Stimulated activated naive B cell treated with anti-CD40 and anti-IgM and Interleukin-4, amounts not matched to agents 10 μg/mL and 1 μg/mL and 100 μg/mL, for 72 hours (primary cell): ENCODE data around the gene AARS1.
"Not testable (repeated sequence)": the region's sequence is repeated elsewhere in the genome, so short reads cannot be mapped to it uniquely, and the experiment has no call there.

Source experiments
- ATAC-seq, 2 donors: fragments of 150-1000 bp; cut with Tn5 transposase; replicated peaks; 2 replicates each; pipeline ENCODE4 v1.10.0; 2021; ENCODE audit warnings: moderate library complexity in 1 of 2
- DNase-seq: peaks from one replicate; pipeline ENCODE4 v3.0.0; 2021
- H3K27ac Mint-ChIP-seq: one replicate; pipeline ENCODE4 v1.8.0; 2022; ENCODE audit warnings: mild to moderate bottlenecking, mixed read lengths
- H3K27me3 Mint-ChIP-seq, 2 donors: one replicate each; pipeline ENCODE4 v1.8.0; 2022; ENCODE audit warnings: mixed read lengths in 2 of 2
- H3K36me3 Mint-ChIP-seq, 2 donors: one replicate each; pipeline ENCODE4 v1.8.0; 2022; ENCODE audit warnings: mixed read lengths in 2 of 2, mild to moderate bottlenecking in 1 of 2
- H3K4me1 Mint-ChIP-seq, 2 donors: one replicate each; pipeline ENCODE4 v1.8.0; 2022; ENCODE audit warnings: mixed read lengths in 2 of 2, mild to moderate bottlenecking in 1 of 2
- H3K4me3 Mint-ChIP-seq, 2 donors: one replicate each; pipeline ENCODE4 v1.8.0; 2022; ENCODE audit warnings: mild to moderate bottlenecking in 2 of 2, mixed read lengths in 2 of 2, moderate library complexity in 1 of 2
- H3K9me3 Mint-ChIP-seq, 2 donors: one replicate each; pipeline ENCODE4 v1.8.0; 2022; ENCODE audit warnings: mixed read lengths in 2 of 2, mild to moderate bottlenecking in 1 of 2

AARS1 gene

DNA sequence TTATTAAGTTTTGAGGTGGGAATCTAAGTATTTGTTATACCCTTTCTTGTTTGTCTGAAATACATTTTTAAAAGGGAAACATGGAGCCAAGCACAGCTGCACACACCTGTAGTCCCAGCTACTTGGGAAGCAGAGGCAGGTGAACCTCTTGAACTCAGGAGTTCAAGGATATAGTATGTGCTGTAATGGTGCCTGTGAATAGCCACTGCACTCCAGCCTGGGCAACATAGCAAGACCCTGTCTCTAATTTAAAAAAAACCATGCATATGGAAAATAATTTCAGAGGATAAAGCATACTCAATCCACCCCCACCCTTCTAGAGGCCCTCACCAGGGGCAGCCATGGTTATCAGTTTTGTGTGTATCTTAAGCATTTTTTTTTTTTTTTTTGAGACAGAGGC lies 6.3 kb upstream of the AARS1 start:
- Mint-ChIP-seq H3K4me3 (no peak overlapping the region), H3K27ac (no peak overlapping the region)

DNA sequence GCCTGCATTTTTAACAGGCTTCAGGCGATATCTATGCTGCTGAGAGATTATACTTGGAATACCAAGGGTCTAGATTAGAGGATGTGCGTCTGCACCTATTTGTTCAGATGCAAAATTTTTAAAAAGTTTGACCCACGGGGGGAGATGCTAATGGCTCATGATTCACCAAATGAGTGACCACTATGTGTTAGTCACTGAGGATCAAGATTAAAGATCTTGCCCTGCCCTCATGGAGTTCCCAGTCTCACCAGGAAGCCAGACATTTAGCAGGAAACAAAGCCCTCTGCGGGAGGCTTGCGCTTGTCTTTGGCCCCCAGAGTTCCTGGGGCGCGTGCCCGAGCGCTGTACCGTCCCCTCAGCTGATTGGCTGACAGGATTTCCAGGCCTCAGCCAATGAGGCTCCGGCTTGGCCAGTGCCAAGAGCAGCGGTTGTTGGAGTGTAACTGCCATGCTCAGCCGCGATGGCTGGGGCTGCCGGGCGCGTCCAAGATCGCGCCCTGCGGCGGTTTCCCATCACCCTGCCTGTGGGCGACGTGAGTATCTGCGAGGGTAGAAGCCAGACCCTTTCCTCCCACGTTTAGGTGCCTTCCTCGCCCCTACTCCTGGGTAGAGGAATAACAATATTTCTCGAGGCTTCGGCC lies 5.2 kb upstream of the AARS1 start:
- Mint-ChIP-seq H3K4me1 (peaks cover 7 to 9% of the 10 kb centered on the region in 2 donors), H3K27ac (no peak overlapping the region), H3K9me3 (no peaks in the 10 kb centered on the region), H3K4me3 (no peak overlapping the region), H3K27me3 (no peaks in the 10 kb centered on the region), H3K36me3 (peaks cover 0 to under 1% of the 10 kb centered on the region in 2 donors)
- no peak for ATAC-seq
- DNase-seq, result no peak

More for the DNA sequence above, 6.3 kb upstream of the AARS1 start:
- Mint-ChIP-seq H3K9me3 (no peaks in the 10 kb centered on the region), H3K4me1 (peaks cover 8 to 20% of the 10 kb centered on the region in 2 donors), H3K36me3 (peaks cover 3 to 4% of the 10 kb centered on the region in 2 donors), H3K27me3 (no peaks in the 10 kb centered on the region)
- no peak for ATAC-seq
- DNase-seq, result no peak

DNA sequence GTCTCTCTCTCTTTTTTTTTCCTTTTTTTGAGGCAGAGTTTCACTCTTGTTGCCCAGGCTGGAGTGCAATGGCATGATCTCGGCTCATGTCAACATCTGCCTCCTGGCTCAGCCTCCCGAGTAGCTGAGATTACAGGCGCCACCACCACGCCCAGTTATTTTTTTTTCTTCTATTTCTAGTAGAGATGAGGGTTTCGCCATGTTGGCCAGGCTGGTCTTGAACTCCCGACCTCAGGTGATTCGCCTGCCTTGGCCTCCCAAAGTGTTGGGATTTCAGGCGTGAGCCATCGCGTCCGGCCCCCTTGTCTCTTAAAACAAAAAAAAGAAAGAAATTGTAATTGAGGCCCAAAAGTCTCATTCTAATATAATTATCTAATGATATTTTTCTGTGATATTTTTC lies 2.8 kb upstream of the AARS1 start:
- not testable (repeated sequence) for H3K4me3 Mint-ChIP-seq, H3K27ac Mint-ChIP-seq, H3K4me1 Mint-ChIP-seq, H3K9me3 Mint-ChIP-seq, DNase-seq, ATAC-seq, H3K27me3 Mint-ChIP-seq, H3K36me3 Mint-ChIP-seq

DNA sequence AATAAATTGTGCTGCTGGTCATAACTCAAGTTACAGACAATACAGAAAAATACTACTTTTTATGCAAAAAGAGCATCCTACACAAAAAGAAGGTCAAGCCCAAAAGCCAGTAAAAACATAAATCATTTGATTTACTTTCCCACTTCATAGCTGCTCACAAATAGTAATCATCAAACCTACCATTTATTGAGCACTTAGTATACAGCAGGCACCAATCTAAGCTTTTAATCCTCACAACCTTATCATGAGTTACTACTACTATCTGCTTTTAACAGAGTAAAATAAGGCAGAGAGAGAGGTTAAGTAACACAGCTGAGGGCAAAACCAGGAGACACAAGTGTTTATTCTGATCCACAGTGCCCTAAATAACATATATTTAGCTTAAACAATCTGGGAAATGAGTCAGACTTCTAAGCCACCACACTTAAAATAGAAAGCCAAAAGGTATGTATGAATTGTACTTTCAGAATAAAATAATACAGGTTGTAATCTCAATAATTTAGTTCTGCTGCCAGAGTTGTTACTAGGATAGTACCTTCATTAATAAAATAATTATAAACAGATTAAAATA lies 1.7 kb upstream of the AARS1 start:
- DNase-seq (no peak), ATAC-seq (no peak)
- Mint-ChIP-seq H3K4me3 (no peak overlapping the region), H3K9me3 (no peaks in the 10 kb centered on the region), H3K27ac (no peak overlapping the region), H3K27me3 (no peaks in the 10 kb centered on the region), H3K36me3 (peaks cover 5 to 8% of the 10 kb centered on the region in 2 donors), H3K4me1 (peaks cover 6 to 7% of the 10 kb centered on the region in 2 donors)

DNA sequence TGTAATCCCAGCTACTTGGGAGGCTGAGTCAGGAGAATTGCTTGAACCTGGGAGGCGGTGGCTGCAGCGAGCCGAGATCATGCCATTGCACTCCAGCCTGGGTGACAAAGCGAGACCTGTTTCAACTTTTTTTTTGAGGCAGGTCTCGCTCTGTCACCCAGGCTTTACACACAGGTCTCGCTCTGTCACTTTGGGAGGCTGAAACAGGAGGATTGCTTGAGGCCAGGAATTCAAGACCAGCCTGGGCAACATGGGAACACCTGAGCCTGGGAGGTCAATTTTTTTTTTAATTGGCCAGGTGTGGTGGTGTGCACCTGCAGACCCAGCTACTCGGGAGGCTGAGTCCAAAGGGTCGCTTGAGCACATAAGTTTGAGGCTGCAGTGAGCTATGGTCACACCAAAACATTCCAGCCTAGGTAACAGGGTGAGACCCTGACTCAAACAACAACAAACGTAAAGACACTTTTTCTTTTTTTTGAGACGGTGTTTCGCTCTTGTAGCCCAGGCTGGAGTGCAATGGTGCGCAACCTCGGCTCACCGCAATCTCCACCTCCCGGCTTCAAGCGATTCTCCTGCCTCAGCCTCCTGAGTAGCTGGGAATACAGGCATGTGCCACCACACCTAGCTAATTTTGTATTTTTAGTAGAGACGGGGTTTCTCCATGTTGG lies 1.9 kb downstream of the AARS1 start:
- not testable (repeated sequence) for H3K9me3 Mint-ChIP-seq, DNase-seq, H3K27me3 Mint-ChIP-seq, ATAC-seq
- H3K4me1 Mint-ChIP-seq, result peaks cover 9 to 25% of the 10 kb centered on the region in 2 donors
- H3K27ac Mint-ChIP-seq, result peak overlapping the region; percentile 51
- H3K4me3 Mint-ChIP-seq, result peak overlapping the region; percentile 57 to 59
- H3K36me3 Mint-ChIP-seq, result peaks cover 16 to 22% of the 10 kb centered on the region in 2 donors

DNA sequence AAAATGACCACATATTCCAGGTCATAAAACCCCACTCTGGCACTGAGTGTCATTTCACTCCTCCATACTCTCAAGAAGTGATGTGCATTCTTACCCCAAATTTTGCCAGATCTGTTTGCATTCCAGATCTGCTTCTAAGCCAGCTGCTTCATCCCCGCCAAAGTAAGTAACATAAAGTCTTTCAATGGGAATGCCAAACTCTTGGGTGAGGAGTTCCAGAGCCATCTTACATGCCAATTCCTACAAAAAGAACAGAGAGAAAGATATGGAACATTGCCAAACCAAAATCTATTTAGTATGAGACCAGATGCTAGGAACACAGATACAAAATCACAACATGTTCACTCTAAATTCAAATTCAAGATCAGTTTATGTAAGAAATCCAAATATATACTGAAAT lies 12.9 kb downstream of the AARS1 start:
- H3K36me3 Mint-ChIP-seq, result peaks cover 40 to 54% of the 10 kb centered on the region in 2 donors
- H3K27ac Mint-ChIP-seq, result no peak overlapping the region
- no peaks in the 10 kb centered on the region for H3K4me1 Mint-ChIP-seq
- ATAC-seq (no peak), DNase-seq (no peak)
- no peaks in the 10 kb centered on the region for H3K27me3 Mint-ChIP-seq
- H3K9me3 Mint-ChIP-seq, result no peaks in the 10 kb centered on the region
- H3K4me3 Mint-ChIP-seq, result no peak overlapping the region

DNA sequence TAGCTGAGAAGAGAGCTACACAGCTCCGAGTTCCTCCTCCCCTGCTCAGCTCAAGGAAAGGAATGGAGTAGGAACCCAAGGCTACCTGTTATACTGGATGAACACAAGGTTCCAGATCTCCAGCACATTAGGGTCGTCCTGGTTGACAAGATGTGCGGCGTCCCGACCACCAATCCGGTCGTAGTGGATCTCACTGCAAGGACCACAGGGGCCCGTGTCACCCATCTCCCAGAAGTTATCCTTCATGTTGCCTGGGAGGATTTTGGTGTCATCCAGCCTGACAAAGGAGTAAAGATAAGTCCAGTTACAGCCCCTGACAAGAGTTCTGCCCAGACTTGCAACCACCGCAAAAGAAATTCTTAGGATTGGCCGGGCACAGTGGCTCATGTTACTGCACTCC lies 17.6 kb downstream of the AARS1 start:
- Mint-ChIP-seq H3K27ac (no peak overlapping the region), H3K27me3 (no peaks in the 10 kb centered on the region), H3K36me3 (peaks cover 41 to 54% of the 10 kb centered on the region in 2 donors), H3K4me1 (no peaks in the 10 kb centered on the region), H3K4me3 (no peak overlapping the region), H3K9me3 (no peaks in the 10 kb centered on the region)
- ATAC-seq (no peak), DNase-seq (no peak)

DNA sequence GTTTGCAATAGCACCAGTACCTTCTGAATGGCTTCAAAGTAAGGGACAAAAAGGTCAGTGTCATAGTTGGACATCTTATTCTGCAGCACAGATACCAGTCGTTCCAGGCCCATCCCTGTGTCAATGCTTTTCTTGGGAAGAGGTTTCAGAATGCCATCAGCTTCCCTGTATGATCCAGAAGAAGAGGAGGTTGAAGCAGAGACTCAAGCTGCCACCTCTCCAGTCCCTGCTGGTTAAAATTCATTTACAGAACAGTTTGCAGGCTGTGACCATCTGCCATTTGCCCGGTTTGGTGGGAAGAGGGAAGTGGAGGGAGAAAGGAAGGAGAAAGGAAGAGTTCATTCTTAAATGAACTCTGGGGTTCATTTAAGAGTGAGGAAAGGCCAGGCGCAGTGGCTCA lies 19.1 kb downstream of the AARS1 start:
- ATAC-seq, result no peak

DNA sequence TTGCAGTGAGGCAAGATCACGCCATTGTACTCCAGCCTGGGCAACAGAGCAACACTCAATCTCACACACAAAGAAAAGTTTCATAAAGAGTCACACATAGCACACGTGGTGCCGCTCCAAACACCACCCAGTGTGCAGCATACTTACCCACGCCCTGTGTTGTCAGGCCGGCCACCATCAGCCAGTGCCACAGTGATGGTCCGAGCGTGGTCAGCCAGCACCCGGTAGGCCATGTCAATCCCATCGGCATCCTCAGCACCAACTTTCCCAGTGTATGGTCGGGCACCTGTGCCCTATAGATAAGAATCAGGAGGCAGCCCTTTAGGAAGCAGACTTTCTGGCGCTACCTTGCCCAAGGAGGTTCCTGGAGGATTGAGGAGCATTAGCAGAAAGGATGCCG lies 19.8 kb downstream of the AARS1 start:
- H3K4me3 Mint-ChIP-seq, result no peak overlapping the region
- no peak for ATAC-seq
- H3K36me3 Mint-ChIP-seq, result peaks cover 36 to 52% of the 10 kb centered on the region in 2 donors

More for the DNA sequence above, 19.1 kb downstream of the AARS1 start:
- no peak for DNase-seq
- Mint-ChIP-seq H3K27me3 (no peaks in the 10 kb centered on the region), H3K27ac (no peak overlapping the region), H3K4me1 (no peaks in the 10 kb centered on the region), H3K4me3 (no peak overlapping the region), H3K9me3 (no peaks in the 10 kb centered on the region), H3K36me3 (peaks cover 37 to 50% of the 10 kb centered on the region in 2 donors)

DNA sequence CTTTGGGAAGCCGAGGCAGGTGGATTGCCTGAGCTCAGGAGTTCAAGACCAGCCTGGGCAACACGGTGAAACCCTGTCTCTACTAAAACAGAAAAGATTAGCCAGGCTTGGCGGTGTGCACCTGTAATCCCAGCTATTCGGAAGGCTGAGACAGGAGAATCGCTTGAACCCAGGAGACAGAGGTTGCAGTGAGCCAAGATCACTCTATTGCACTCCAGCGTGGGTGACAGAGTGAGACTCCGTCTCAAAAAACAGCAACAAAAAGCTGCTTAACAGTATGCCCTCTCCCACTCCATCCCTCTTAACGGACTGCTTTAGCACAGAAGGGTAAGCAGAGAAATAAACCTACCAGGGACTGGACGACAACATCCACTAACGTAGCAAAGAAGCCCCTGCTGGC lies 21.4 kb downstream of the AARS1 start:
- H3K27ac Mint-ChIP-seq, ATAC-seq, H3K9me3 Mint-ChIP-seq, H3K27me3 Mint-ChIP-seq, DNase-seq, H3K4me3 Mint-ChIP-seq, H3K4me1 Mint-ChIP-seq: not testable (repeated sequence)
- H3K36me3 Mint-ChIP-seq, result peaks cover 41 to 48% of the 10 kb centered on the region in 2 donors

More for the DNA sequence above, 19.8 kb downstream of the AARS1 start:
- Mint-ChIP-seq H3K27ac (no peak overlapping the region), H3K27me3 (no peaks in the 10 kb centered on the region), H3K9me3 (no peaks in the 10 kb centered on the region), H3K4me1 (no peaks in the 10 kb centered on the region)
- no peak for DNase-seq

DNA sequence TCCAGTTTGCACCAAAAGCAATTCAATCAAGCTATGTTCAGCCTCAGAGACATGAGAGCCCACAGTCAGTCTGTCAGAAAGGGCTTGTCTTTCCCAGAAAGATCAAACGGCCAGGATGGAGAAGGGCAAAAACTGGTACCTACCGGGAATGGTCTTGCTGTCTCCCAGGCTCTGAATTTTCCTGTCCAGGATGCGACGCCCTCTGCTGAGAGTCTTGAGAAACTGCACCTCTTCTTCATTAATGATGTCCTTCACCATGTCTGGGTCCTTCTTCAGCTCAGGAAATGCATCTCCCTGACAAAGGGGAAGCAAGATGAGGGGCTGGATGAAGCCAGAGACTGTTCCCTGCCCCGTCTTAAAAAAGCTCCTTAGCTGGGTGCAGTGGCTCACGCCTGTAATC lies 21.8 kb downstream of the AARS1 start:
- no peak for DNase-seq
- Mint-ChIP-seq H3K36me3 (peaks cover 40 to 45% of the 10 kb centered on the region in 2 donors), H3K4me1 (no peaks in the 10 kb centered on the region), H3K27me3 (no peaks in the 10 kb centered on the region), H3K27ac (no peak overlapping the region), H3K9me3 (no peaks in the 10 kb centered on the region), H3K4me3 (no peak overlapping the region)
- ATAC-seq, result no peak

DNA sequence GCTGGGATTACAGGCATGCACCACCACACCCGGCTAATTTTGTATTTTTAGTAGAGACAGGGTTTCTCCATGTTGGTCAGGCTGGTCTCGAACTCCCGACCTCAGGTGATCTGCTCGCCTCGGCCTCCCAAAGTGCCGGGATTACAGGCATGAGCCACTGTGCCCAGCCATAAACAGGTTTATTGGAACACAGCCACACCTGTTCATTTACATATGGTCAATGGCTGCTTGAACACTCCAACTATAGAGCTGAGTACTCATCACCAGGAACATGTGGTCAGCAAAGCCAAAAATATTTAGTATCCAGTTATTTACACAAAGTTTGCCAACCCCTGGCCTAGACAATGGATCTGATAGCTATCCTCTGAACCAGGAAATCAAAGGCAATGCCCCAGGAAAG lies 29.4 kb downstream of the AARS1 start:
- H3K27ac Mint-ChIP-seq, DNase-seq, ATAC-seq, H3K27me3 Mint-ChIP-seq, H3K9me3 Mint-ChIP-seq, H3K4me1 Mint-ChIP-seq, H3K4me3 Mint-ChIP-seq: not testable (repeated sequence)
- H3K36me3 Mint-ChIP-seq, result peaks cover 40 to 49% of the 10 kb centered on the region in 2 donors

DNA sequence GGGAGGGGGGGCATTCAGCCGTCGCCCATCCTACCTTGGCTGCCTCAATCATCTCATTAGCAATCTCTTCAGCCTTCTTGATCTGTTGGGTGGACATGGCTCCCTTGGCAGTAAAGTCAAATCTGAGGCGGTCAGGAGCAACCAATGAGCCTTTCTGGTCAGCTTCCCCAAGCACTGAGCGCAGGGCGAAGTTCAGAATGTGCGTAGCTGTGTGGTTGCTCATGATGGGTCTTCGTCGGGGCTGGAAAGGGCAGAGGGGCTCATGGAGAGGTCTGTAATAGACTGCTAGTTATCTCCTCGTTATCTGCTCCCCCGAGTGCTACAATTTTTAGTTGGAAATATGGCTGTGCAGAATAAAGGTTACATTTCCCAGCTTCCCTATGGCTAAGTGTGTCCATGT lies 30.4 kb downstream of the AARS1 start:
- no peaks in the 10 kb centered on the region for H3K27me3 Mint-ChIP-seq
- no peak for ATAC-seq
- no peak overlapping the region for H3K4me3 Mint-ChIP-seq
- DNase-seq, result no peak
- peaks cover 42 to 55% of the 10 kb centered on the region in 2 donors for H3K36me3 Mint-ChIP-seq
- no peak overlapping the region for H3K27ac Mint-ChIP-seq
- H3K4me1 Mint-ChIP-seq, result no peaks in the 10 kb centered on the region
- no peaks in the 10 kb centered on the region for H3K9me3 Mint-ChIP-seq

DNA sequence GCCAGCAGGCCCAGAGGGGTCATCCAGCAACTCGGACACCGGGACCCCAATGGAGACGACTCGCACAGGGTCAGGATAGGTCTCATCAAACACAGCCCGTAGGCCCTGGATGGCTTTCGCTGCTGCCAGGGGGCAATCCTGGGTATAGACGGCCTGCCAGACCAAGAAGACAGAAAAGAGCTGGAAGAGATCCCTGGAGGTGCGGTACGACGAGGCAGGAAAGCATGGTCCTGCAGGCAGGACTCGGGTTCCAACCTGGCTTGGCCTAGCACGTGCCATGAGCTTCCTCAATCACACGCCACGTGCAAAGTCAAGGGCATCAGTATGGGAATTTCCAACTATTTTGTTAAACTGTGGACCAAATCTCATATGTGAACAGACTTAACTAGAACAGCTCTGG lies 31.2 kb downstream of the AARS1 start:
- Mint-ChIP-seq H3K4me1 (no peaks in the 10 kb centered on the region), H3K27me3 (no peaks in the 10 kb centered on the region), H3K4me3 (no peak overlapping the region), H3K9me3 (no peaks in the 10 kb centered on the region), H3K36me3 (peaks cover 47 to 61% of the 10 kb centered on the region in 2 donors), H3K27ac (no peak overlapping the region)
- DNase-seq (no peak), ATAC-seq (no peak)

DNA sequence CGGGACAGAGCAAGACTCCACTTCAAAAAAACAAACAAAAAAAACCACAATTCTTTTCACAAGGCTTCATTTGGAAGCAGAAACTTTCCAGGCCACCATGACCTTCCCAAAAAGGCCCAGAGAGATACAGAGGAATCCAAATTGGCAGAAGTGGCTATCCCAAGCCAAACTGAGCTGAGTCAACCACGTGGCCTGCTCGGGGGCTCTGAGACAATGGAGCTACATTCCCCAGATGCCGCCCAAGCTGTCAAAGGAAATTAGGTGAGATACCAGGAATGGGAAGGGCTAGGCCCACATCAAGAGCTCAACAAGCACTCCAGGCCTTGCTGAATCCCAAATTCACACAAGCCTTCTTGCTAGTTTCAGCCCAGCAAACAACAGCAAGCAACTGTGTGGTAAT lies 31.9 kb downstream of the AARS1 start:
- Mint-ChIP-seq H3K4me1 (no peaks in the 10 kb centered on the region), H3K4me3 (no peak overlapping the region), H3K36me3 (peaks cover 48 to 64% of the 10 kb centered on the region in 2 donors), H3K27me3 (no peaks in the 10 kb centered on the region), H3K9me3 (no peaks in the 10 kb centered on the region), H3K27ac (no peak overlapping the region)
- ATAC-seq (no peak), DNase-seq (no peak)
